ENCODE results near the gene ASIC2. TPM values are rescaled to one million over a fixed set of nuclear protein-coding genes. Genes with fewer than 3 reads are reported as not detected.

The ASIC2 gene
- total RNA-seq, 1 donor = 0.18 TPM

GRCh38 chr17:33028061-33028460 lies 265.0 kb downstream of the ASIC2 start:
- no peak for TF ChIP-seq CTCF (IDR thresholded peaks at IDR 0.05; ENCODE audit: insufficient read depth, low read length)
- no peak overlapping the region for H3K4me3 ChIP-seq (ENCODE audit: low read depth, low read length)
- no peak for DNase-seq (ENCODE audit: low read depth)

GRCh38 chr17:33024688-33025486 lies 268.2 kb downstream of the ASIC2 start:
- H3K4me3 ChIP-seq (ENCODE audit: low read depth, low read length) = no peak overlapping the region
- DNase-seq (ENCODE audit: low read depth) = no peak
- no peak for TF ChIP-seq CTCF (IDR thresholded peaks at IDR 0.05; ENCODE audit: insufficient read depth, low read length)

- TF ChIP-seq CTCF (IDR thresholded peaks at IDR 0.05; ENCODE audit: insufficient read depth, low read length) = no peak
Measured at GRCh38 chr17:33023790-33024189, 269.3 kb downstream of the ASIC2 start.

GRCh38 chr17:33021731-33022408 lies 271.2 kb downstream of the ASIC2 start:
- H3K4me3 ChIP-seq (ENCODE audit: low read depth, low read length) = no peak overlapping the region
- no peak for DNase-seq (ENCODE audit: low read depth)
- TF ChIP-seq CTCF (IDR thresholded peaks at IDR 0.05; ENCODE audit: insufficient read depth, low read length) = no peak

More at GRCh38 chr17:33023790-33024189, 269.3 kb downstream of the ASIC2 start:
- no peak overlapping the region for H3K4me3 ChIP-seq (ENCODE audit: low read depth, low read length)
- DNase-seq (ENCODE audit: low read depth) = no peak

GRCh38 chr17:33019161-33019890 lies 273.8 kb downstream of the ASIC2 start:
- DNase-seq (ENCODE audit: low read depth) = no peak
- H3K4me3 ChIP-seq (ENCODE audit: low read depth, low read length) = no peak overlapping the region

More at GRCh38 chr17:33019161-33019890, 273.8 kb downstream of the ASIC2 start:
- no peak for TF ChIP-seq CTCF (IDR thresholded peaks at IDR 0.05; ENCODE audit: insufficient read depth, low read length)

All from fibroblast of the aortic adventitia (primary cell).